Smooth muscle cell (in vitro differentiated cells): ENCODE data around the gene FBN2. TPM values are rescaled to one million over a fixed set of nuclear protein-coding genes. Genes with fewer than 3 reads are reported as not detected.
A peak's percentile ranks its signal among the peaks of the same experiment; 100 is the strongest.

Experiments used
- DNase-seq: peaks from one replicate; lab custom pipeline; 2025; ENCODE audit not compliant: unreplicated experiment; lab: John Stamatoyannopoulos, UW
- H2AFZ ChIP-seq: fragments of 200-600 bp; sonication (generic); 2 replicates; pipeline ENCODE4 v1.6.0; 2016; ENCODE audit warnings: antibody characterized with exemption, low read depth, mild to moderate bottlenecking
- H3F3A ChIP-seq: fragments of 200-600 bp; sonication (generic); 2 replicates; pipeline ENCODE4 v1.6.0; 2017; ENCODE audit warnings: antibody characterized with exemption, low read depth
- H3K27ac ChIP-seq: fragments of 200-600 bp; sonication (generic); 2 replicates; pipeline ENCODE4 v1.5.1; 2016; ENCODE audit warnings: low read depth, mild to moderate bottlenecking
- H3K27me3 ChIP-seq: fragments of 200-600 bp; sonication (generic); 2 replicates; pipeline ENCODE4 v1.6.1; 2016; ENCODE audit warnings: low read depth, mild to moderate bottlenecking
- H3K36me3 ChIP-seq: fragments of 200-600 bp; sonication (generic); 2 replicates; pipeline ENCODE4 v1.5.1; 2016; ENCODE audit warnings: low read depth
- H3K4me1 ChIP-seq: fragments of 200-600 bp; sonication (generic); 2 replicates; pipeline ENCODE4 v1.5.1; 2016; ENCODE audit warnings: low read depth
- H3K4me2 ChIP-seq: fragments of 200-600 bp; sonication (generic); 2 replicates; pipeline ENCODE4 v1.6.0; 2016; ENCODE audit warnings: mild to moderate bottlenecking
- H3K4me3 ChIP-seq: fragments of 200-600 bp; sonication (generic); 2 replicates; pipeline ENCODE4 v1.5.1; 2016; ENCODE audit warnings: mild to moderate bottlenecking
- H3K79me2 ChIP-seq: fragments of 200-600 bp; sonication (generic); 2 replicates; pipeline ENCODE4 v1.6.0; 2016; ENCODE audit warnings: low read depth, mild to moderate bottlenecking
- H3K9ac ChIP-seq: fragments of 200-600 bp; sonication (generic); 2 replicates; pipeline ENCODE4 v1.6.0; 2016; ENCODE audit warnings: low read depth
- H3K9me3 ChIP-seq: fragments of 200-600 bp; sonication (generic); replicated peaks from 2 replicates; pipeline ENCODE4 v1.5.1; 2016; ENCODE audit warnings: low read depth
- H4K20me1 ChIP-seq: fragments of 200-600 bp; sonication (generic); 2 replicates; pipeline ENCODE4 v1.6.0; 2016; ENCODE audit warnings: low read depth
- CTCF ChIP-seq: fragments of 200-600 bp; sonication (generic); IDR thresholded peaks from 2 replicates; pipeline ENCODE4 v1.5.1; 2017; ENCODE audit warnings: borderline replicate concordance, mild to moderate bottlenecking, antibody characterized with exemption; ENCODE audit not compliant: insufficient read depth, poor library complexity, severe bottlenecking
- WGBS: methylation state at CpG from one replicate; pipeline ENCODE4 v1.1.7; 2016; ENCODE audit warnings: low lambda C conversion rate; 5-methylcytosine and 5-hydroxymethylcytosine counted together
- polyA plus RNA-seq: library from polyadenylated mRNA; unstranded; fragments of >200 nt; fragmentation: Nextera tagmentation; extraction: Ambion mirVana; gene quantifications from 2 replicates; pipeline ENCODE4 v1.2.1, GENCODE V29; 2016
- total RNA-seq: library from RNA; depleted of rRNA; stranded (reverse); fragments of >200 nt; gene quantifications from 2 replicates; pipeline ENCODE4 v1.2.3, GENCODE V29; 2014

Gene FBN2
- total and polyA plus RNA-seq, 2 experiments from 2014 or later = 17.2 to 25.9 TPM

- Histone ChIP-seq H3K27me3 (no peaks in the 10 kb centered on the region), H3K9me3 (no peaks in the 10 kb centered on the region), H2AFZ (no peak overlapping the region), H3K4me2 (no peak overlapping the region), H3K36me3 (no peaks in the 10 kb centered on the region), H4K20me1 (no peaks in the 10 kb centered on the region), H3K4me3 (no peak overlapping the region), H3K79me2 (no peaks in the 10 kb centered on the region), H3K4me1 (no peaks in the 10 kb centered on the region), H3K27ac (no peak overlapping the region), H3F3A (no peaks in the 10 kb centered on the region), H3K9ac (no peak overlapping the region)
- WGBS = 96% methylated on average over 3 of the region's 3 CpGs
- no peak for TF ChIP-seq CTCF
- no peak for DNase-seq
Measured at GRCh38 chr5:128366147-128366546, 171.9 kb downstream of the FBN2 start.

- peaks cover 27% of the 10 kb centered on the region for H3K4me1 ChIP-seq
- no peaks in the 10 kb centered on the region for H3K27me3 ChIP-seq
- H3K4me3 ChIP-seq = no peak overlapping the region
- no peak for DNase-seq
- no peak overlapping the region for H3K4me2 ChIP-seq
- no peak overlapping the region for H3K27ac ChIP-seq
- H3K9me3 ChIP-seq = no peaks in the 10 kb centered on the region
- H2AFZ ChIP-seq = no peak overlapping the region
- H3K36me3 ChIP-seq = no peaks in the 10 kb centered on the region
- no peaks in the 10 kb centered on the region for H3F3A ChIP-seq
- no peaks in the 10 kb centered on the region for H4K20me1 ChIP-seq
- WGBS = 97% methylated on average over 4 of the region's 4 CpGs
- no peak for TF ChIP-seq CTCF
- H3K79me2 ChIP-seq = no peaks in the 10 kb centered on the region
- no peak overlapping the region for H3K9ac ChIP-seq
Measured at GRCh38 chr5:128362370-128362769, 175.7 kb downstream of the FBN2 start.

- no peak for DNase-seq
Measured at GRCh38 chr5:128358826-128359225, 179.2 kb downstream of the FBN2 start.

More at GRCh38 chr5:128358826-128359225, 179.2 kb downstream of the FBN2 start:
- Histone ChIP-seq H2AFZ (no peak overlapping the region), H3K27ac (peak overlapping the region; percentile 54), H4K20me1 (no peaks in the 10 kb centered on the region), H3K4me2 (peak overlapping the region; percentile 50), H3K4me3 (no peak overlapping the region), H3K4me1 (peaks cover 27% of the 10 kb centered on the region), H3K9me3 (no peaks in the 10 kb centered on the region), H3K36me3 (no peaks in the 10 kb centered on the region), H3K27me3 (no peaks in the 10 kb centered on the region), H3F3A (no peaks in the 10 kb centered on the region), H3K79me2 (no peaks in the 10 kb centered on the region), H3K9ac (peak overlapping the region; percentile 5)
- 72% methylated on average over 1 of the region's 1 CpG for WGBS
- no peak for TF ChIP-seq CTCF
